NCI-H526 treated with DMSO at 0.1 percent for 48 hours (cell line): ENCODE data around the gene HAL.

Experiments
- DNase-seq: peaks from one replicate; lab custom pipeline; 2025; lab: John Stamatoyannopoulos, UW

Gene HAL

GRCh38 chr12:95996034-95996658 is at the start of gene HAL:
Gene HAL, minus strand, starts transcription at chr12:95996344. Its CDS starts 434 bp downstream, at chr12:95995910.
- DNase-seq, result no peak

DNA sequence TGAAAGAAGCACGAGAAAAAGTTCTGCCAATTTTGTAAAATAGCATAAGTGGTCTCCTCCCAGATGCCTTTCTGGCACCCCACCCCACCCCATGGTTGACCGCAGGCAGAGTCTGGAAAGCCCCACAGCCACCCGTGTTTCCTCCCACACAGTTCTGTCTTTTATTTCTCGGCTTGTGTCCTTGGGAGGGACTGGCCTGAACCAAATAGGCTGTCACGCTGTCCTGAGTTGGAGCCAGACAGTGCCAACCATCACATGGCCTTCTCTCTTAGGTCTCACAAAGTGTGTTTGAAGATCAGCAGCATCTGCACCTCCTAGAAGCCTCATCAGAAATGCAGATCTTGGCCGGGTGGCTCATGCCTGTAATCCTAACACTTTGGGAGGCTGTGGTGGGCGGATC is 49.4 kb upstream of the HAL start:
- no peak for DNase-seq

DNA sequence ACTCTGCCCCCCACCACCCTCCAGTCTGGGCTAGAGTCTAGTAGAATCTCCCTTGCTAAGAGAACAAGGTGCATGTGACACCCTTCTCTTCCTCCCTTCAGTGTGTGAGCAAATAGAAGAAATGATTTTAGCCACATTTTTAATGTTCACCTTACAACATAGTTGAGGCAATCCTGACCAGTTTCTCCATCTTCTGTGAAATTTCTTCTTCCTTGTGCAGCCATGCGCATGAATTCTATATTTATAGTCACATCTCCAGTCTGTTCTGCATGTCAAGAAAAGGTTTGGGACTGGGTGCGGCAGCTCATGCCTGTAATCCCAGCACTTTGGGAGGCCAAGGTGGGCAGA is 48.8 kb upstream of the HAL start:
- DNase-seq, result no peak

DNA sequence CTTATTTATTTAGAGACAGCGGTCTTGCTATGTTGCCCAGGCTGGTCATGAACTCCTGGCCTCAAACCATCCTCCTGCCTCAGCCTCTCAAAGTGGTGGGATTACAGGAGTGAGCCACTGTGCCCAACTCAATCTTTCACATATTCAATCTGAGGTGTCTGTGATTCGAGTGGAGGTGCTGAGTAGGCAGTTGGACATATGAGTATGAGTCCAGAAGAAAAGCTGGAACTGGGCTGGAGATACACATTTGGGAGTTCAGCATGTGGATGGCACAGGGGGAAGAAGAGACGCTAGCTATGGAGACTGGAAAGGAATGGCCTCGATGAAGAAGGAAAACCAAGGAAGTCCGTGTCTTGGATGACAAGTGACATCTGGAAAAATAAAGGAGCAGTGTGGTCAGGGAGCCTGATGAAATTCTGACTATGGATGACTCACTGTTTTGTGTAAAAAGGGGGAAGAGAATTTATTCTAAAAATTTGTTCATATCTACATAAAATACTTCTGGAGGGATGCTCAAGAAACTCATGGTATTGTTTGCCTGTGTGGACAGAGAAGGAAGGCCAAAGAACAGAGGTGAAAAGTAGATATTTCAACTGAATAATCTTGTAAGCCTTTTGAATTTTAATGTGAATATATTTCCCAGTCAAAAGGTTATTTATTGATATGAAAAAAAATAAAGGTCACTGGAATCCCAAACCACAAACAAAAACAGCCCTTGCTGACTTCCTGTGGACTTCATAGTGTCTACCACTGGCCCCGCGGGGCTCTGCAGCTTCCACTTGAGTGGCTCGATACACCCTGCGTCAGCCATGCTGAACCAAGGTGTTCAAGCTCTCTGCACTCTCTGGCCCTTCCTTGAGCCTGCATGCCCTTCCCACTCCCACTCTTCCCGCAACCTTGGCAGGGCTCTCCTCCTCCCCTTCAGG is 48.1 kb upstream of the HAL start:
- DNase-seq, result no peak

DNA sequence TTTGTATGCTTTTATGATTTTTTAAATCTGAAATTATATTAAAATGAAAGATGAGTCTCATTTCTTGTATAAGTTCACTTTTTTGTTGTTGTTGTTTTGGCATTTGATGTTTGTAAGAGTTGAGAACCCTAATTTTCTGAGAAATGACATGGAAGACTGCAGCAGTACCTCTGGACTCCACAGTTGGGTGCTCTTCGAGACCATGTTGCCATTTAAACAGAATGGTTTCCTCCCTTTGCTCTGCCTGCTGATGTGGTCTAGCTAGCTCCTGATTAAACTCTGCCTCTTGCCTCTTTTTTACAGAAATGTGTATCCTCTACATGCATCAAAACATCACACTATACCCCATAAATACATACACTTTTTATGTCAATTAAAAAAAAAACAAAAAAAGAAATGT is 45.0 kb upstream of the HAL start:
- no peak for DNase-seq

GRCh38 chr12:96040305-96041133 is 44.4 kb upstream of the HAL start:
- DNase-seq, result no peak

- DNase-seq, result no peak
Measured at GRCh38 chr12:96039516-96039915, 43.4 kb upstream of the HAL start.

- no peak for DNase-seq
Measured at GRCh38 chr12:96036765-96037455, 40.8 kb upstream of the HAL start.

- DNase-seq, result peak; percentile 98
Measured at GRCh38 chr12:96035283-96036236, 39.4 kb upstream of the HAL start, which contains the start of gene LTA4H. Gene LTA4H, minus strand, starts transcription at chr12:96035587. Its CDS starts 68 bp downstream, at chr12:96035519.

- peak; percentile 63 for DNase-seq
Measured at GRCh38 chr12:96034621-96035282, 38.6 kb upstream of the HAL start.

DNA sequence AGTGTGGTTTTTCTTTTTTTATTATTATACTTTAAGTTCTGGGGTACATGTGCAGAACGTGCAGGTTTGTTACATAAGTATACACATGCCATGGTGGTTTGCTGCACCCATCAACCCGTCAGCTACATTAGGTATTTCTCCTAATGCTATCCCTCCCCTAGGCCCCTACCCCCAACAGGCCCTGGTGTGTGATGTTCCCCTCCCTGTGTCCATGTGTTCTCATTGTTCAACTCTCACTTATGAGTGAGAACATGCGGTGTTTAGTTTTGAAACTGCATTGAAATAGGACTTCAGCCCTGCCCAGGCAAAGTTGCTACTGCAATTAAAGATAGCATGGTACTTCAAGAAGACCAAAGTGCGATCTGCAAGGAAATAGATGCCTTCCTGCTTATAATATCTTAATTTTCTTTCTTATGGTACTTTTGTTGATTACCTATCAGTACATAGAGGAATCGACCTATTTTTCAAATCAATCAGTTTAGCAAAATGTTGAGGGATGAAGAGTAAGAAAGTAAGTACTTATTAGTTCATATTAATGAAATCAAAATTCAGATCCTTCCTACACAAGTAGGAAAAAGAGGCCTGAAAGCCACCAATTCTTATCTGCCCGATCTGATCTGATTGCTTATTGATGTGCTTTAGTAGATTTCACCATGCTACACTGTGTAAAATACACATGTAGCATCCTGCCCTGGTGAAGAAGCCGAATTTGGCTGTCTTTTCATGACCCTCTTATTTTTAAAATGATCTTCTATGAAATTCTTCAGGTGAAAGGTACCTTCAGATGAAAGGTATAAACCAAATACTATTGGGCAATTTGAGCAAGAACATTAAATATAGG is 37.6 kb upstream of the HAL start:
- no peak for DNase-seq

- no peak for DNase-seq
Measured at GRCh38 chr12:96029826-96030225, 33.7 kb upstream of the HAL start.

DNA sequence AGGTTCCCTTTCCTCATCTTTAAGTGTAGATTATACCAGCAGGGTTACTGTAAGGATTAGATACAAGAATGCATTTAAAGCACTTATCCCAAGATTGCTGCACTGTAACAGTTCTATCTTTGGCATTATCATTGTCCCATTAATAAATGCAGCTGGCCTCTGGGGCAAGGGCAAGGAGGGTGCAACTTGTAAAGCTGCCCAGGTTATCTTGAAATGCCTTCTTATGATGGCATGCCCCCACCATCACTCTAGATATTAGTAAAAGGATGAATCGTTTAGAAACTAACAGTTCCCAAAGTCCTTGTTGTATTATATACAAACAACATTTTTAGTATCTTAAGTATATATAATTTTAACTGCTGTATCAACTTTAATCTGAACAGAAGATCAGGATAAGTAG is 32.4 kb upstream of the HAL start:
- no peak for DNase-seq

GRCh38 chr12:96026331-96026730 is 30.2 kb upstream of the HAL start:
- DNase-seq, result no peak

- no peak for DNase-seq
Measured at GRCh38 chr12:96025518-96025917, 29.4 kb upstream of the HAL start.

- no peak for DNase-seq
Measured at GRCh38 chr12:96020314-96021003, 24.3 kb upstream of the HAL start.

GRCh38 chr12:96015672-96016071 is 19.5 kb upstream of the HAL start:
- no peak for DNase-seq

DNA sequence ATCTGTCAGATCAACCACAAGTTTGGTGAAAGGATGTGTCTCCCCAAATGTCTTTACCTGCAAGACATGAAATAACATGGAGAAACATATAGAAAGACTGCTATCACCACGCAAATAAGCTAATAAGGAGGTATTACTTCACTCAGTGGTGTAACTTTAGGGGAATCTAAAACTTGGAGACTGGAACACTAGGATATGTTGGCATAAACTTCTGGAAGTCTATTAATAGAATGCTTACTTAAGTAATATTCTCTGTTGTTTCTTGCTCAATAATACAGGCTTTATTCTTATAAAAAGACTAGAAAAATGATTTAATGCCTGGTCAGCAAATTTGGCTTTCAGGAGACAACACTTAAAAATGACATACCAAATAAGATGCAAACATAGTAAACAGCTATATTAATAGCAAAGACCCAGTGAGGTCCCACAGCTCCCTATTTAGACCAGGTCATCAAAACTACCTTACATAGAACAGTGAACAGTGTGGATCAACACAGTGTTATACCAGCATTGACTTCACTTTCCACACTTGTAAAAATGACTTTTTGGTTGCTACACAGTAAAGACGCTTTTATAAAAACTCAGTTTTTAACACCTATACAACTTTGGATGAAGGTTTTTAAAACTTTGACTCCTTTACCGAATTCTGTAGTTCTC is 18.9 kb upstream of the HAL start:
- no peak for DNase-seq
